Umbilical cord (tissue), 2 donors: ENCODE measurements around the gene BRS3. TPM values are rescaled to one million over a fixed set of nuclear protein-coding genes. Genes with fewer than 3 reads are reported as not detected.
"Not testable (repeated sequence)": the region's sequence is repeated elsewhere in the genome, so short reads cannot be mapped to it uniquely, and the experiment has no call there.

ENCODE experiments used
- DNase-seq: peaks from one replicate; pipeline ENCODE4 v3.0.0-alpha.2; 2015; ENCODE audit warnings: low spot score
- total RNA-seq: library from RNA; depleted of rRNA; stranded (reverse); fragments of >200 nt; gene quantifications from one replicate; pipeline ENCODE4 v1.2.3, GENCODE V29; 2014; ENCODE audit warnings: low replicate concordance; ENCODE audit not compliant: insufficient read depth

Gene BRS3
- 1.2 TPM for total RNA-seq

- no peak for DNase-seq
Measured at GRCh38 chrX:136487647-136488046, at the start of gene BRS3. Gene BRS3 (plus strand): TSS chrX:136487947. CDS start chrX:136488115, 168 bp downstream.

GRCh38 chrX:136438192-136438591 is 49.6 kb upstream of the BRS3 start:
- no peak for DNase-seq

GRCh38 chrX:136445674-136446073 is 42.1 kb upstream of the BRS3 start:
- not testable (repeated sequence) for DNase-seq

- no peak for DNase-seq
Measured at GRCh38 chrX:136446208-136446607, 41.5 kb upstream of the BRS3 start.

GRCh38 chrX:136447308-136447707 is 40.4 kb upstream of the BRS3 start:
- no peak for DNase-seq

GRCh38 chrX:136447968-136448367 is 39.8 kb upstream of the BRS3 start:
- no peak for DNase-seq

- no peak for DNase-seq
Measured at GRCh38 chrX:136450050-136450830, 37.5 kb upstream of the BRS3 start.

- no peak for DNase-seq
Measured at GRCh38 chrX:136452614-136453013, 35.1 kb upstream of the BRS3 start.

- DNase-seq, result no peak
Measured at GRCh38 chrX:136453114-136453513, 34.6 kb upstream of the BRS3 start.

GRCh38 chrX:136453771-136454170 is 34.0 kb upstream of the BRS3 start:
- no peak for DNase-seq

- no peak for DNase-seq
Measured at GRCh38 chrX:136456133-136456532, 31.6 kb upstream of the BRS3 start.

GRCh38 chrX:136457303-136457917 is 30.3 kb upstream of the BRS3 start:
- no peak for DNase-seq

GRCh38 chrX:136464589-136464988 is 23.2 kb upstream of the BRS3 start:
- no peak for DNase-seq

GRCh38 chrX:136467303-136467702 is 20.4 kb upstream of the BRS3 start:
- DNase-seq, result no peak

- no peak for DNase-seq
Measured at GRCh38 chrX:136468391-136469103, 19.2 kb upstream of the BRS3 start.

GRCh38 chrX:136473663-136474062 is 14.1 kb upstream of the BRS3 start:
- DNase-seq, result no peak

GRCh38 chrX:136475236-136475635 is 12.5 kb upstream of the BRS3 start:
- DNase-seq, result no peak

GRCh38 chrX:136476501-136476900 is 11.2 kb upstream of the BRS3 start:
- DNase-seq, result no peak

- DNase-seq, result no peak
Measured at GRCh38 chrX:136477026-136477425, 10.7 kb upstream of the BRS3 start.

- DNase-seq, result no peak
Measured at GRCh38 chrX:136480383-136480782, 7.4 kb upstream of the BRS3 start.

- no peak for DNase-seq
Measured at GRCh38 chrX:136488706-136489105, 959 bp downstream of the BRS3 start.

- DNase-seq, result no peak
Measured at GRCh38 chrX:136491832-136492231, 4.1 kb downstream of the BRS3 start.

GRCh38 chrX:136493011-136493410 is 5.3 kb downstream of the BRS3 start:
- DNase-seq, result no peak
